HepG2 (cell line): ENCODE results near the gene STX5. TPM values are rescaled to one million over a fixed set of nuclear protein-coding genes. Genes with fewer than 3 reads are reported as not detected.
A peak's percentile ranks its signal among the peaks of the same experiment; 100 is the strongest.

Experiments used
- HCFC1 ChIP-seq: fragments of 150-350 bp; IDR thresholded peaks from 2 replicates; pipeline ENCODE4 v1.6.1; 2014; ENCODE audit warnings: low read depth, low read length
- KAT8 ChIP-seq: IDR thresholded peaks from 2 replicates; pipeline ENCODE4 v1.6.1; 2016; ENCODE audit warnings: missing genetic modification reagents, missing compliant biosample characterization
- MTA3 ChIP-seq: sonication (generic); formaldehyde crosslinking; IDR thresholded peaks from 2 replicates; pipeline ENCODE4 v1.4.0; 2020; ENCODE audit warnings: missing genetic modification reagents
- NFYB ChIP-seq: sonication (generic); formaldehyde crosslinking; IDR thresholded peaks from 2 replicates; pipeline ENCODE4 v1.4.0; 2020; ENCODE audit warnings: missing genetic modification reagents
- PLSCR1 ChIP-seq: sonication (generic); formaldehyde crosslinking; IDR thresholded peaks from 2 replicates; pipeline ENCODE4 v1.5.0; 2020; ENCODE audit warnings: missing genetic modification reagents, mild to moderate bottlenecking, borderline replicate concordance
- USF2 ChIP-seq, 2 experiments: sonication (generic) in 1 of 2; formaldehyde crosslinking in 1 of 2; IDR thresholded peaks; 2 replicates each; pipeline versions ENCODE4 v1.5.1 to v1.6.1; 2011 to 2020; ENCODE audit warnings: borderline replicate concordance in 1 of 2, low read depth in 1 of 2, low read length in 1 of 2, mild to moderate bottlenecking in 1 of 2, missing genetic modification reagents in 1 of 2, moderate library complexity in 1 of 2
- ZIK1 ChIP-seq: sonication (generic); formaldehyde crosslinking; IDR thresholded peaks from 2 replicates; pipeline ENCODE4 v1.5.0; 2020; ENCODE audit warnings: mild to moderate bottlenecking, low read depth, missing genetic modification reagents, borderline replicate concordance
- ZNF142 ChIP-seq: sonication (generic); formaldehyde crosslinking; IDR thresholded peaks from 2 replicates; pipeline ENCODE4 v1.4.0; 2020; ENCODE audit warnings: missing genetic modification reagents
- ZNF343 ChIP-seq: sonication (generic); formaldehyde crosslinking; IDR thresholded peaks from 2 replicates; pipeline ENCODE4 v1.4.0; 2020; ENCODE audit warnings: mild to moderate bottlenecking, missing genetic modification reagents
- ZNF451 ChIP-seq: sonication (generic); formaldehyde crosslinking; IDR thresholded peaks from 2 replicates; pipeline ENCODE4 v1.5.0; 2020; ENCODE audit warnings: mild to moderate bottlenecking, missing genetic modification reagents
- ZNF556 ChIP-seq: sonication (generic); formaldehyde crosslinking; IDR thresholded peaks from 2 replicates; pipeline ENCODE4 v1.4.0; 2020; ENCODE audit warnings: mild to moderate bottlenecking, missing genetic modification reagents, borderline replicate concordance
- ZNF598 ChIP-seq: sonication (generic); formaldehyde crosslinking; IDR thresholded peaks from 2 replicates; pipeline ENCODE4 v1.5.1; 2020; ENCODE audit warnings: mild to moderate bottlenecking, missing genetic modification reagents, borderline replicate concordance
- polyA plus RNA-seq, 8 experiments: library from polyadenylated mRNA; depleted of rRNA in 3 of 8; stranded (reverse) in 7 of 8; unstranded in 1 of 8; fragments of >200 nt; fragmentation: Illumina TruSeq in 4 of 8; extraction: Trizol in 4 of 8; gene quantifications; 2 replicates each; pipeline versions ENCODE4 v1.2.1 to v1.2.3, GENCODE V29; 2011 to 2016; ENCODE audit warnings: low read depth in 4 of 8, missing spikeins in 1 of 8, mixed read lengths in 1 of 8; ENCODE audit not compliant: insufficient read depth in 1 of 8
- total RNA-seq, 5 experiments: library from RNA; depleted of rRNA; stranded (reverse); fragments of >200 nt; fragmentation: Illumina TruSeq; extraction: Trizol; gene quantifications; 2 replicates each; pipeline ENCODE4 v1.2.3, GENCODE V29; 2016; ENCODE audit warnings: low read depth in 1 of 5
- TF ChIP-seq, protein P1 (sequence below): sonication (generic); formaldehyde crosslinking; IDR thresholded peaks from 2 replicates; pipeline ENCODE4 v1.4.0; 2020; ENCODE audit warnings: mild to moderate bottlenecking, missing genetic modification reagents
- TF ChIP-seq, protein P2 (sequence below): sonication (generic); formaldehyde crosslinking; IDR thresholded peaks from 2 replicates; pipeline ENCODE4 v1.8.1; 2023; ENCODE audit warnings: mild to moderate bottlenecking, moderate library complexity, missing genetic modification reagents

Gene STX5
- total and polyA plus RNA-seq, 2 of the 13 experiments (the other 11 are each of a cell fraction or from before 2014, with no cell fraction given): 26.9 to 30.0 TPM

DNA sequence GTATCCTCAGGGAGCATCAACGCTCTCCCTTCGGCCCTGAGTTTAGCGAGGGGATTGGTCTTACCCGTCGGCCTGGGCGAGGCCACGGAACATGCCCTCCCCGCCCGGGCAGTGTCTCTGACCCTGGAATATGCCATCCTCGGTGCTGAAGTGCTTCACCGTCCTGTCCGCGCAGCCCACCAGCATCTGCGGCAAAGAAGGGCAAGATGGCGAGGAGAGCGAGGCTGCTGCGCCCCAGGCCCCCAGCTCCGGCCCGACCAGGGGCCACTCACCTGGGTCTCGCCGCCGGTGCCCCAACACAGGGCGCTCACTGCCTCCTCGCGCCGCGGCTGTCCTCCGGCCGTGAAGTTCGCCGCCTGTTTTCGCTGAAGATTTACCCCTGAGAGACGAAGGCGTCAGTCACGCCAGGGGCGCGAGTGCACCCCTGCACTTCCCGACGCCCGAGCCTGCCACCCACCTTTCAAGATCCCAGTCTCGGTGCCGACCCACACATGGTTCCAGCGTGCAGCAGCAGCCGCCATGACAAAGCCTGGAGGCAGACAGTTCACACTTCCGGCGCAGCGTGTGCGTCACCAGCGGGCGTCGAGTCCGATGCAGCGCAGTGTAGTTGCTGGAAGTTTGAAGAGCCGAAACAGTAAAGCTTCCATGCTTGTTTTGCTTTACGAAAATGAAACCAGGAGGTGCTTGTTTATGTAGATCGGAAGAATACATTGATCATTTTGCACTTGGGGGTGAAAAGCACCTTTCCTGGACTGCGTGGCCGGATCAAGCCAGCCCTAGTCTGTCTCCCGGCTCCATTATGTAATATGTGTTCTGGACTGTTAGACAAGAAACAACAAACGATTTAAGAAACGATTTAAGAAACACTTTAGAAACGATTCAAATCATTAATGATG lies 7.4 kb upstream of the STX5 start, which contains the start of gene WDR74 (continued):
- no peak for TF ChIP-seq PLSCR1 (CRISPR knock-in tag)
- peak; percentile 78 for TF ChIP-seq HCFC1
- peak; percentile 49; the same call in 1 of the 2 replicates for TF ChIP-seq ZNF598
- peak; percentile 69; the same call in 1 of the 2 replicates for TF ChIP-seq ZNF556 (CRISPR knock-in tag)
- TF ChIP-seq, protein P1, sequence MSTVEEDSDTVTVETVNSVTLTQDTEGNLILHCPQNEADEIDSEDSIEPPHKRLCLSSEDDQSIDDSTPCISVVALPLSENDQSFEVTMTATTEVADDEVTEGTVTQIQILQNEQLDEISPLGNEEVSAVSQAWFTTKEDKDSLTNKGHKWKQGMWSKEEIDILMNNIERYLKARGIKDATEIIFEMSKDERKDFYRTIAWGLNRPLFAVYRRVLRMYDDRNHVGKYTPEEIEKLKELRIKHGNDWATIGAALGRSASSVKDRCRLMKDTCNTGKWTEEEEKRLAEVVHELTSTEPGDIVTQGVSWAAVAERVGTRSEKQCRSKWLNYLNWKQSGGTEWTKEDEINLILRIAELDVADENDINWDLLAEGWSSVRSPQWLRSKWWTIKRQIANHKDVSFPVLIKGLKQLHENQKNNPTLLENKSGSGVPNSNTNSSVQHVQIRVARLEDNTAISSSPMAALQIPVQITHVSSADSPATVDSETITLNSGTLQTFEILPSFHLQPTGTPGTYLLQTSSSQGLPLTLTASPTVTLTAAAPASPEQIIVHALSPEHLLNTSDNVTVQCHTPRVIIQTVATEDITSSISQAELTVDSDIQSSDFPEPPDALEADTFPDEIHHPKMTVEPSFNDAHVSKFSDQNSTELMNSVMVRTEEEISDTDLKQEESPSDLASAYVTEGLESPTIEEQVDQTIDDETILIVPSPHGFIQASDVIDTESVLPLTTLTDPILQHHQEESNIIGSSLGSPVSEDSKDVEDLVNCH (CRISPR knock-in tag): no peak
- TF ChIP-seq, protein P2, sequence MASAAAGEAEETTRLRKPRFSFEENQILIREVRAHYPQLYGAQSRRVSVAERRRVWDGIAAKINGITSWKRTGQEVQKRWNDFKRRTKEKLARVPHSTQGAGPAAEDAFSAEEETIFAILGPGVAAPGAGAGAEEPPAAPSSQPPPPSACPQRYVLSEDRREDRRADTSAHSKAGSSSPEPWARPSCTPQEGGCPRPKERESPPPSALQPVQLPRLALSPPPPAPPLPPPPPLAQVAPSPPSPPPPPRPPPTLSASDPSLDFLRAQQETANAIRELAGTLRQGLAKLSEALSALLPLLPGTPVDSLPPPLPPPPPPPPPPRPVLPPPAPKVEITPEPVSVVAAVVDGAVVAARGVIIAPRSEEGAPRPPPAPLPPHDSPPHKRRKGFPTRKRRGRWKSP: no peak
- 0 out of 2 replicates have a peak, but pooled peaks have one; percentile 49 for TF ChIP-seq ZNF142 (CRISPR knock-in tag)
- peak; percentile 45; the same call in 1 of the 2 replicates for TF ChIP-seq ZNF451 (CRISPR knock-in tag)
- TF ChIP-seq ZIK1 (CRISPR knock-in tag): peak; percentile 93; the same call in 1 of the 2 replicates
- TF ChIP-seq MTA3 (CRISPR knock-in tag): no peak
- peak; percentile 98 for TF ChIP-seq KAT8 (CRISPR knock-in tag)
- no peak for TF ChIP-seq USF2 (IDR thresholded peaks at IDR 0.05; ENCODE audit: low read depth, low read length)
- TF ChIP-seq USF2 (CRISPR knock-in tag; IDR thresholded peaks at IDR 0.05; ENCODE audit: borderline replicate concordance): peak; percentile 27; the same call in 1 of the 2 replicates
- TF ChIP-seq NFYB (CRISPR knock-in tag): peak; percentile 30; the same call in 1 of the 2 replicates
- peak; percentile 82; the same call in 1 of the 2 replicates for TF ChIP-seq ZNF343
